Peyer's patch (tissue), 4 donors: ENCODE data around the gene WAC.

Source experiments
- POLR2A ChIP-seq, 2 donors: fragments of 450-650 bp; IDR thresholded peaks; one replicate each; pipeline ENCODE4 v1.5.1; 2017; ENCODE audit warnings: antibody characterized with exemption in 2 of 2, mild to moderate bottlenecking in 2 of 2, moderate library complexity in 2 of 2
- TF ChIP-seq, protein P1 (sequence below), 6 experiments: fragments of 450-650 bp in 4 of 6; fragments of 200-600 bp in 2 of 6; sonication (generic) in 1 of 6; IDR thresholded peaks; one replicate each; pipeline ENCODE4 v1.5.1; 2017 to 2019; ENCODE audit warnings: antibody characterized with exemption in 6 of 6, mild to moderate bottlenecking in 3 of 6, moderate library complexity in 1 of 6

DNA sequence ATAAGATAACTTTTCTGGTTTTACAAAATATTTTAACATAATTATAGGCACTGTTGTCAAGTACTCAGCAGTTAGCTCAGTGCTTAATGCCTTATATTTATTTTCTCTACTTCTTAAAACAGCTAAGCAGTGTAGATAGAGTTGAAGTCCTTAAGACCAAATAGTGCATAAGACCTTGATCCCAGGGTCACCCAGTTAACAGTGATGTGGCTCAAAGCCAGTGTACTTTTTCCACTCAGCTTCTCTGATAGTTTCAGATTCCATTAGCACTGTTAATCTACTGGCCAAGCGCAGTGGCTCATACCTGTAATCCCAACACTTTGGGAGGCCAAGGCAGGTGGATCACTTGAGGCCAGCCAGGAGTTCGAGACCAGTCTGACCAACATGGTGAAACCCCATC lies 83.6 kb downstream of the WAC start:
- TF ChIP-seq, protein P1, sequence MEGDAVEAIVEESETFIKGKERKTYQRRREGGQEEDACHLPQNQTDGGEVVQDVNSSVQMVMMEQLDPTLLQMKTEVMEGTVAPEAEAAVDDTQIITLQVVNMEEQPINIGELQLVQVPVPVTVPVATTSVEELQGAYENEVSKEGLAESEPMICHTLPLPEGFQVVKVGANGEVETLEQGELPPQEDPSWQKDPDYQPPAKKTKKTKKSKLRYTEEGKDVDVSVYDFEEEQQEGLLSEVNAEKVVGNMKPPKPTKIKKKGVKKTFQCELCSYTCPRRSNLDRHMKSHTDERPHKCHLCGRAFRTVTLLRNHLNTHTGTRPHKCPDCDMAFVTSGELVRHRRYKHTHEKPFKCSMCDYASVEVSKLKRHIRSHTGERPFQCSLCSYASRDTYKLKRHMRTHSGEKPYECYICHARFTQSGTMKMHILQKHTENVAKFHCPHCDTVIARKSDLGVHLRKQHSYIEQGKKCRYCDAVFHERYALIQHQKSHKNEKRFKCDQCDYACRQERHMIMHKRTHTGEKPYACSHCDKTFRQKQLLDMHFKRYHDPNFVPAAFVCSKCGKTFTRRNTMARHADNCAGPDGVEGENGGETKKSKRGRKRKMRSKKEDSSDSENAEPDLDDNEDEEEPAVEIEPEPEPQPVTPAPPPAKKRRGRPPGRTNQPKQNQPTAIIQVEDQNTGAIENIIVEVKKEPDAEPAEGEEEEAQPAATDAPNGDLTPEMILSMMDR (IDR thresholded peaks at IDR 0.05), result no peak
- TF ChIP-seq POLR2A (IDR thresholded peaks at IDR 0.05), result no peak
